Measurements from ENCODE around the gene BUD13.
A peak's percentile ranks its signal among the peaks of the same experiment; 100 is the strongest.
"Not testable (repeated sequence)": the region's sequence is repeated elsewhere in the genome, so short reads cannot be mapped to it uniquely, and the experiment has no call there.

Gene BUD13

GRCh38 chr11:116792144-116792868 lies 19.5 kb upstream of the BUD13 start:
- DNase-seq (ENCODE audit: low read depth in 2 of 2), result no peak

DNA sequence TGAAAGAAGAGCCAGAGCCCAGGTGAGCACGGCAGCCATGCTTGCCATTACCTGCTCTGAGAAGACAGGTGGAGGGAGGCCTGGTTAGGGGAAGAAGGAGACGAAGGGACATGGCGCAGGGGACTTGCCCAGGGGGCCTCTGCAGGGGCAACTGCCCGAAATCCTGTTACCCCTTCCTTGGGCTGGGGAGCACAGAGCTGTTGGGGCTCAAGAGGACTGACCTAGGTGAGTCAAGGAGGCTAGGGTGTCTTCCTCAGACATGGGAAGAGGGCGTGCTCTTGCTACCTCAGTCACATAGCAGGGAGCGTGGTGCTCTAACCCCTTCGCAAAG lies 19.0 kb upstream of the BUD13 start, which contains the start of gene APOA5:
TSS of gene APOA5 (minus strand) at position 67 of the 331 bp plus-strand sequence. CDS start at position 48, 19 bp downstream.
- no peak for DNase-seq (ENCODE audit: low read depth in 2 of 2)

GRCh38 chr11:116791002-116791812 lies 18.4 kb upstream of the BUD13 start:
- DNase-seq (ENCODE audit: low read depth in 2 of 2), result peak; percentile 45 to 79

- DNase-seq (ENCODE audit: low read depth in 2 of 2), result no peak
Observed at GRCh38 chr11:116790167-116791001, 17.6 kb upstream of the BUD13 start.

DNA sequence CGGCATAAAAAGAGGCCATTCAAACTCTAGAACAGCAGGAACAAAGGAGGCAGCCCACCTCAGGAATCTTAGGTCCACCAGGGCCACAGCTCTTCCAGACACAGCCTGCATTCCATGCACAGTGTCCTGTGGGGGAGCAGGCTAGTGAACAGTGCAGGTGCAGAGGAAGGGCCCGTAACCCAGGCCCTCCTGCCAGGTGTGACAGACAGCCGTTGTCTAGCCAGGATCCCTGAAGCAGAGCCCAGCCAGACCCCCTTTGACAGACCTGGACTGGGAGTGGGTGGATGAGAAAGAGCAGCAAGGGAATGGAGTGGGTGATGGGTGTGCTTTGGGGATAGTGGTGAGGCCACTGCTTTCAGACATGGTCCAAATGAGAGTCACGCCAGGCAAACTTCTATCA lies 16.2 kb upstream of the BUD13 start:
- DNase-seq (ENCODE audit: low read depth in 2 of 2), result no peak

- DNase-seq (ENCODE audit: low read depth in 2 of 2), result no peak
Observed at GRCh38 chr11:116788534-116788933, 15.7 kb upstream of the BUD13 start.

- peak; percentile 72 to 84 for DNase-seq (ENCODE audit: low read depth in 2 of 2)
Observed at GRCh38 chr11:116787786-116788486, 15.1 kb upstream of the BUD13 start, which contains the start of gene ZPR1. Gene ZPR1 (minus strand): TSS chr11:116788023. CDS start chr11:116787990, 33 bp downstream.

GRCh38 chr11:116787436-116787785 lies 14.6 kb upstream of the BUD13 start:
- DNase-seq (ENCODE audit: low read depth in 2 of 2), result no peak

DNA sequence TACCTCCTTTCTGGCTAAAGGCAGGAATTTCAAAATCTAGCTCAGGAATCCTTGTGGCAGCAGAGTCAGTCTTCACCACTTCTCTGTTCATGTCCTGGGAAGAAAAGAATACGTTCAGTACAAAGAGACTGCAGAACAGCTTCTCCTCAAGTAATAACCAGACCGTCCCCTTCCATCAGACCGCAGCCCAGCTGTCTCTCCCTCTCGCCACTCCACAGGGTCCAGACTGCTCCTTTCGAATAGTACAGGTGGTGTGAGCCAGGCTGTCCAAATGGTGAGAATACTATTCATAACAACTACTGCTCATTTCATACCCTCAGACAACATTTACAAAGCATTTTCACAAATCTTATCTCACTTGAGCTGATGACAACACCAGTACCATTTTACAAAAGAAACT lies 14.2 kb upstream of the BUD13 start:
- no peak for DNase-seq (ENCODE audit: low read depth in 2 of 2)

- no peak for DNase-seq (ENCODE audit: low read depth in 2 of 2)
Observed at GRCh38 chr11:116786326-116786725, 13.5 kb upstream of the BUD13 start.

DNA sequence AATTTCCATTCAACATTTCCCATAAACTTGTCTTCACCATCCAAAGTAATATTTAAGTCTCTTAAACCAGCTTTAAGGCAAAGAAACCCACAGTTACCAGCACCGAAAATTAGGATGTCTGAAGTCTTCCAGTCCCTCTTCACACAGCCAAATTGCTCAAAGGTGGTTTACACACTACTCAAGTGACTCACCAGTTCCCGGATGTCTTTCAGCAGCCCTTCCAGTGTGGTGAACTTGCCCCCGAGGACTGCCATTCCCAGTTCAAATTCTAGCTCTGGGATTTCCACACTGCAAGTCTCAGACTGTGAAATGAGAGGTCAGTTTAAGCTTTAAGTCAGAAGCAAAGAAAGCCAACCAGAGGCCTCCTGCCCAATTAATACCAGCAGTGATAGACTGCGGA lies 9.9 kb upstream of the BUD13 start:
- DNase-seq (ENCODE audit: low read depth in 2 of 2), result no peak

GRCh38 chr11:116778556-116778955 lies 5.8 kb upstream of the BUD13 start:
- DNase-seq (ENCODE audit: low read depth in 2 of 2), result no peak

GRCh38 chr11:116777056-116777455 lies 4.3 kb upstream of the BUD13 start:
- DNase-seq (ENCODE audit: low read depth in 2 of 2), result no peak

DNA sequence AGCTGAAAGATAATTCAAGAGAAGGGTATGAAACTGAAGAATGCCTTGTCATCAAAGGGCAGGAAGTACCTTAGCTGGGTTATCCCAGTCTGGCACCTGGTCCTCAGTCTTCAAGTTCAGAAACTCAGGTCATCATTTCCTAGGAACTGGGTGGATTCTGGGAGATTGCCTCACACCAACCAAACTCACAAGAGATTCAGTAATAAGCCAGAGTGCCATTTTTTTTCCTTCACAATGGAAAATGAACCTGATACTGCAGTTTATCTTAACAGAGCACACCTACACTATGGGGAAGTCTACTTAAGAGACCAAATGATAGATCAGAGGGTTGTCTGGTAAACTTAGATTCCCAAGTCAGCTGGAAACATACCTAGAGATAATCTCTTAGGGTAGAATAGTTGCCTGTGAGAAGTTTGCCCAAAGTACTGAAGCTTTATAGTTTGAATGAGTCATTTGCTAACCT lies 3.8 kb upstream of the BUD13 start:
- DNase-seq (ENCODE audit: low read depth in 2 of 2), result no peak

GRCh38 chr11:116775975-116776374 lies 3.2 kb upstream of the BUD13 start:
- no peak for DNase-seq (ENCODE audit: low read depth in 2 of 2)

- DNase-seq (ENCODE audit: low read depth in 2 of 2), result no peak
Observed at GRCh38 chr11:116774661-116775060, 1.9 kb upstream of the BUD13 start.

- no peak for DNase-seq (ENCODE audit: low read depth in 2 of 2)
Observed at GRCh38 chr11:116773203-116774097, 663 bp upstream of the BUD13 start.

- no peak for DNase-seq (ENCODE audit: low read depth in 2 of 2)
Observed at GRCh38 chr11:116771935-116772334, 852 bp downstream of the BUD13 start.

- DNase-seq (ENCODE audit: low read depth in 2 of 2), result no peak
Observed at GRCh38 chr11:116762132-116762531, 10.7 kb downstream of the BUD13 start.

DNA sequence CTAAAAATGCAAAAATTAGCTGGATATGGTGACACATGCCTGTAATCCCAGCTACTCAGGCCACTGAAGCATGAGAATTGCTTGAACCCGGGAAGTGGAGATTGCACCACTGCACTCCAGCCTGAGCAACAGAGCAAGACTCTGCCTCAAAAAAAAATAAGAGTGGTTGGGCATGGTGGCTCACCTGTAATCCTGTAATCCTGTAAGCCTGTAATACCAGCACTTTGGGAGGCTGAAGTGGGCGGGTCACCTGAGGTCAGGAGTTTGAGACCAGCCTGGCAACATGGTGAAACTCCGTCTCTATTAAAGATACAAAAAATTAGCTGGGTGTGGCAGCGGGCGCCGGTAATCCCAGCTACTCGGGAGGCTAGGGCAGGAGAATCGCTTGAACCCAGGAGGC lies 16.7 kb downstream of the BUD13 start:
- not testable (repeated sequence) for DNase-seq (ENCODE audit: low read depth in 2 of 2)

Measured in stimulated activated CD4-positive, alpha-beta T cell treated with anti-CD3 and anti-CD28 coated beads, Interleukin-12 subunit alpha, Interleukin-12 subunit beta, amount 100 ng/mL, for 24 hours (primary cell).